Neural cell (in vitro differentiated cells): ENCODE measurements around the gene ZFP36L2.
"Not testable (repeated sequence)": the region's sequence is repeated elsewhere in the genome, so short reads cannot be mapped to it uniquely, and the experiment has no call there.

Experiments used
- EZH2 ChIP-seq: fragments of 200-600, 300-800 bp; shearing (Covaris generic), sonication (generic); IDR thresholded peaks from 2 replicates; pipeline ENCODE4 v1.6.1; 2014; ENCODE audit warnings: antibody characterized with exemption, low read length, borderline replicate concordance, mild to moderate bottlenecking; ENCODE audit not compliant: insufficient read depth, poor library complexity, severe bottlenecking
- POLR2AphosphoS5 ChIP-seq: IDR thresholded peaks from 2 replicates; pipeline ENCODE4 v1.6.1; 2012
- TF ChIP-seq, protein P1 (sequence below): fragments of 450-650 bp; IDR thresholded peaks from 2 replicates; pipeline ENCODE4 v1.5.1; 2014; ENCODE audit warnings: antibody characterized with exemption, mild to moderate bottlenecking, moderate library complexity; ENCODE audit not compliant: poor library complexity, severe bottlenecking

GRCh38 chr2:43189861-43190260 lies 36.5 kb downstream of the ZFP36L2 start:
- TF ChIP-seq, protein P1, sequence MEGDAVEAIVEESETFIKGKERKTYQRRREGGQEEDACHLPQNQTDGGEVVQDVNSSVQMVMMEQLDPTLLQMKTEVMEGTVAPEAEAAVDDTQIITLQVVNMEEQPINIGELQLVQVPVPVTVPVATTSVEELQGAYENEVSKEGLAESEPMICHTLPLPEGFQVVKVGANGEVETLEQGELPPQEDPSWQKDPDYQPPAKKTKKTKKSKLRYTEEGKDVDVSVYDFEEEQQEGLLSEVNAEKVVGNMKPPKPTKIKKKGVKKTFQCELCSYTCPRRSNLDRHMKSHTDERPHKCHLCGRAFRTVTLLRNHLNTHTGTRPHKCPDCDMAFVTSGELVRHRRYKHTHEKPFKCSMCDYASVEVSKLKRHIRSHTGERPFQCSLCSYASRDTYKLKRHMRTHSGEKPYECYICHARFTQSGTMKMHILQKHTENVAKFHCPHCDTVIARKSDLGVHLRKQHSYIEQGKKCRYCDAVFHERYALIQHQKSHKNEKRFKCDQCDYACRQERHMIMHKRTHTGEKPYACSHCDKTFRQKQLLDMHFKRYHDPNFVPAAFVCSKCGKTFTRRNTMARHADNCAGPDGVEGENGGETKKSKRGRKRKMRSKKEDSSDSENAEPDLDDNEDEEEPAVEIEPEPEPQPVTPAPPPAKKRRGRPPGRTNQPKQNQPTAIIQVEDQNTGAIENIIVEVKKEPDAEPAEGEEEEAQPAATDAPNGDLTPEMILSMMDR = not testable (repeated sequence)
- not testable (repeated sequence) for TF ChIP-seq EZH2, POLR2AphosphoS5
